ENCODE results near the gene MT1B. TPM values are rescaled to one million over a fixed set of nuclear protein-coding genes. Genes with fewer than 3 reads are reported as not detected.

MT1B gene
- total and polyA plus RNA-seq, 2 experiments from 2014 or later = 0.47 TPM; not detected in 1

GRCh38 chr16:56608876-56609462 lies 42.7 kb upstream of the MT1B start:
- H3K27me3 ChIP-seq = peaks cover 4% of the 10 kb centered on the region
- H3K9me3 ChIP-seq (ENCODE audit: low read depth) = no peaks in the 10 kb centered on the region
- peak overlapping the region; percentile 12 for H3K27ac ChIP-seq
- H3K4me3 ChIP-seq = no peak overlapping the region
- H3K79me2 ChIP-seq = no peaks in the 10 kb centered on the region
- TF ChIP-seq EZH2 (IDR thresholded peaks at IDR 0.05; ENCODE audit: borderline replicate concordance) (no peak), CTCF (IDR thresholded peaks at IDR 0.05; ENCODE audit: poor library complexity) (no peak), EZH2phosphoT487 (IDR thresholded peaks at IDR 0.05; ENCODE audit: low read depth, severe bottlenecking, unreplicated experiment) (no peak)
- H3K36me3 ChIP-seq (replicated peaks; ENCODE audit: insufficient read depth, low read depth) = no peaks in the 10 kb centered on the region
- H2AFZ ChIP-seq = no peak overlapping the region
- H3K9me2 ChIP-seq (replicated peaks; ENCODE audit: insufficient read depth) = no peaks in the 10 kb centered on the region
- no peaks in the 10 kb centered on the region for H4K20me1 ChIP-seq (ENCODE audit: insufficient read depth, poor library complexity, severe bottlenecking)
- DNase-seq (ENCODE audit: low spot score) = no peak
- H3K4me1 ChIP-seq (ENCODE audit: insufficient read depth) = peaks cover 26% of the 10 kb centered on the region
- 5% methylated on average over 21 of the region's 21 CpGs for WGBS (ENCODE audit: low lambda C conversion rate, missing lambda C conversion rate)
- H3K4me2 ChIP-seq = peak overlapping the region; percentile 82

- TF ChIP-seq EZH2phosphoT487 (IDR thresholded peaks at IDR 0.05; ENCODE audit: low read depth, severe bottlenecking, unreplicated experiment) = no peak
- peaks cover 26% of the 10 kb centered on the region for H3K4me1 ChIP-seq (ENCODE audit: insufficient read depth)
- no peaks in the 10 kb centered on the region for H3K9me2 ChIP-seq (replicated peaks; ENCODE audit: insufficient read depth)
- H4K20me1 ChIP-seq (ENCODE audit: insufficient read depth, poor library complexity, severe bottlenecking) = no peaks in the 10 kb centered on the region
- peak overlapping the region; percentile 12 for H3K27ac ChIP-seq
- no peaks in the 10 kb centered on the region for H3K36me3 ChIP-seq (replicated peaks; ENCODE audit: insufficient read depth, low read depth)
- H3K4me3 ChIP-seq = peak overlapping the region; percentile 6
- DNase-seq (ENCODE audit: low spot score) = peak; percentile 72
- no peaks in the 10 kb centered on the region for H3K79me2 ChIP-seq
- peaks cover 4% of the 10 kb centered on the region for H3K27me3 ChIP-seq
- H3K9me3 ChIP-seq (ENCODE audit: low read depth) = no peaks in the 10 kb centered on the region
- H3K4me2 ChIP-seq = peak overlapping the region; percentile 82
- H2AFZ ChIP-seq = no peak overlapping the region
- WGBS (ENCODE audit: low lambda C conversion rate, missing lambda C conversion rate) = 6% methylated on average over 6 of the region's 6 CpGs
These were observed 42.2 kb upstream of the MT1B start for GRCh38 chr16:56609463-56609921.

- Histone ChIP-seq H2AFZ (no peak overlapping the region), H4K20me1 (ENCODE audit: insufficient read depth, poor library complexity, severe bottlenecking) (no peaks in the 10 kb centered on the region), H3K9me3 (ENCODE audit: low read depth) (no peaks in the 10 kb centered on the region), H3K4me2 (peak overlapping the region; percentile 82), H3K4me1 (ENCODE audit: insufficient read depth) (peaks cover 26% of the 10 kb centered on the region), H3K9me2 (replicated peaks; ENCODE audit: insufficient read depth) (no peaks in the 10 kb centered on the region), H3K4me3 (no peak overlapping the region), H3K79me2 (no peaks in the 10 kb centered on the region), H3K36me3 (replicated peaks; ENCODE audit: insufficient read depth, low read depth) (no peaks in the 10 kb centered on the region), H3K27me3 (peaks cover 4% of the 10 kb centered on the region), H3K27ac (peak overlapping the region; percentile 12)
- peak; percentile 49 for DNase-seq (ENCODE audit: low spot score)
- TF ChIP-seq EZH2 (IDR thresholded peaks at IDR 0.05; ENCODE audit: borderline replicate concordance) (no peak), EZH2phosphoT487 (IDR thresholded peaks at IDR 0.05; ENCODE audit: low read depth, severe bottlenecking, unreplicated experiment) (no peak), CTCF (IDR thresholded peaks at IDR 0.05; ENCODE audit: poor library complexity) (no peak)
- WGBS (ENCODE audit: low lambda C conversion rate, missing lambda C conversion rate) = 17% methylated on average over 10 of the region's 10 CpGs
These were observed 41.6 kb upstream of the MT1B start for GRCh38 chr16:56610017-56610608.

- H3K4me1 ChIP-seq (ENCODE audit: insufficient read depth) = peaks cover 26% of the 10 kb centered on the region
- no peaks in the 10 kb centered on the region for H3K9me3 ChIP-seq (ENCODE audit: low read depth)
- H2AFZ ChIP-seq = no peak overlapping the region
- WGBS (ENCODE audit: low lambda C conversion rate, missing lambda C conversion rate) = 25% methylated on average over 2 of the region's 2 CpGs
- H3K9me2 ChIP-seq (replicated peaks; ENCODE audit: insufficient read depth) = no peaks in the 10 kb centered on the region
- H3K79me2 ChIP-seq = no peaks in the 10 kb centered on the region
- no peaks in the 10 kb centered on the region for H4K20me1 ChIP-seq (ENCODE audit: insufficient read depth, poor library complexity, severe bottlenecking)
- no peaks in the 10 kb centered on the region for H3K36me3 ChIP-seq (replicated peaks; ENCODE audit: insufficient read depth, low read depth)
- no peak overlapping the region for H3K4me3 ChIP-seq
- TF ChIP-seq EZH2phosphoT487 (IDR thresholded peaks at IDR 0.05; ENCODE audit: low read depth, severe bottlenecking, unreplicated experiment) (no peak), CTCF (IDR thresholded peaks at IDR 0.05; ENCODE audit: poor library complexity) (no peak), EZH2 (IDR thresholded peaks at IDR 0.05; ENCODE audit: borderline replicate concordance) (no peak)
- peak overlapping the region; percentile 82 for H3K4me2 ChIP-seq
- peak; percentile 41 for DNase-seq (ENCODE audit: low spot score)
- H3K27ac ChIP-seq = peak overlapping the region; percentile 12
- H3K27me3 ChIP-seq = peaks cover 4% of the 10 kb centered on the region
These were observed 41.0 kb upstream of the MT1B start for GRCh38 chr16:56610609-56611111.

Measured in hepatocyte (in vitro differentiated cells).